DMS153 (cell line): ENCODE data around the gene CLASP1.
"Not testable (repeated sequence)": the region's sequence is repeated elsewhere in the genome, so short reads cannot be mapped to it uniquely, and the experiment has no call there.

Experiments
- DNase-seq: peaks from one replicate; lab custom pipeline; 2025; lab: John Stamatoyannopoulos, UW

Gene CLASP1

DNA sequence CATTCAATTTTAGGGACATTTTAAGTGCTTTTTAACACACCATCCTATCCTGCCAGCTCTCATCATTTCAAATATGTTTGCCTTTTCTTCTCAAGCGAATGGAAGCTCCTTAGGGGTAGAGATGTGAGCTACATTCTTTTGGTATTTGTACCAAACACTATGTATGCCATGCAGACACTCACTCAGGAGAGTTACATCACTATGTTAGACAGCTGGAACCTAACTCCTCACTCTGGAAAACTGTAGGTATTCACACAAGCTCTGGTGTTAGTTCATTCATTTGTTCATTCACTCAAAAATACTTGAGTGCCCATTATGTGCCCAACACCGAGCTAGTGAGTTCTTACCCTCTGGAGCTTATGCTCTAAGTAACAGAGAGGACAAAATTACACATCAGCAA lies 144.9 kb downstream of the CLASP1 start:
- no peak for DNase-seq

DNA sequence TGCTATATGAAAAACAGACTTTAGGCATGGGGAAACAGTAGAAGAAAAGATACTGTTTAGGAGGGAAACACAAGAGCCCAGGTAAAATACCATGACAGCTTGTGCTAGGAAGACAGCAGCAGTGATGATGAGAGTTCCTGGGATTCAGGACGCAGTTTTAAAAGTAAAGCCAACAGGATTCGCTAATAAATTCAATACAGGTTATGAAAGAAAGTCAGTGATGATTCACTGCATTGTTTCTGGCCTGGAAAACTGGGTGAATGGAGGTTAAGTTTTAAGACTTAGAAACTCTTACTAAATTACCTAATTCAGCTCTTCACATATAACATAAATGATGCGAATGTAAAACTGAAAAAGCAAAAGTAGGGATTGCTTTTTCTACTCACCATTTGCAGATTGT lies 146.5 kb downstream of the CLASP1 start:
- no peak for DNase-seq

DNA sequence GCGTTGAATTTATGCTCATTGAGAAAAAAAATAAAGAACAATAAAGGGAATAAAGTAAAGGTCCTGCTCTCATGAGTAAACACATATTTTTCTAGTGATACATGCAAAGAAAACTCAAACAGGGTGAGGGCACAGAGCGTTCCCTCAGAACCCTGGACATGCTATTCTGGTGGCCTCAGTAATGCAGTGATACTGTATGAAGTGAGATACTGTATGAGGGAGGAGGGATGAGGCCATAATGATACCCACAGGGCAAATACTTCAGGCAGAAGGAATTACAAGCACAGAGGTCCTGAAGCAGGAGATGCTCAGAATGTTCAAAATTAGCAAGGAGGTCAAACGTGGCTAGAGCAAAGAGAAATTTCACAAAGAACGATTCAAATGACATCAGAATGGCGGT lies 147.0 kb downstream of the CLASP1 start:
- DNase-seq: no peak

DNA sequence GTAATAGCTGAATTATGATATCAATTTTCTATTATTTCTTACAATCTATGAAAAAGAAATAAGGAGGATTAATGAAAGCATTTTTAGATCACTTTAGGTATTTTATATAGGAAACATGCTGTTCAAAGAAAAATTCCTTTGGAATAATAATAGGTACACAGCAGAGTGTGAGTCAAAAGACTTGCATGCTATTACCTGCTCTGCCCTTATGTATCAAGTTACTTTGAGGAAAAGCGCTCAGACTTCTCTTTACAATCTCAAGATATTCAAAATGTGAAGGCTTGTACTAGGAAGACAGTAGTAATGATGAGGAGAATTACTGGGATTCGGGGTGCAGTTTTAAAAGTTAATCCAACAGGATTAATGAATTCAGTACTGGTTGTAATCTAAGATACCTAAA lies 147.7 kb downstream of the CLASP1 start:
- DNase-seq: no peak

DNA sequence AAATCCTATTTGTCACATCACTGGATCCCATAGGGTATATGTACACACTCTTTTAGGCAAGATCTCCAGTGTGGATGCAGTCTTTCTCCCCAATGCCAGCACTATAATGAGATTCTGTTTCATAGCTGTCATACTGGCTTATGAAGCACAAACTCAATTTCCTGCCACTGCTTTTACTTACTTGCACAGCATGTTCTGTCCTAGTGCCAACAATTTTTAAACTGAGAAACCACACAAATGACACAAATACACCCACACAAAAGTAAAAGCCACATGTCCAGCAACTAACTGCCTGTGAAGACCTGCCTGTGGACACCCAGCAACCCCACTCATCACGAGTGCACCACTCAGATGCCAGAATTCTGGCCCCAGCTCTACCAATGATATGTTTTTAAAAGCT lies 148.2 kb downstream of the CLASP1 start:
- DNase-seq: no peak

DNA sequence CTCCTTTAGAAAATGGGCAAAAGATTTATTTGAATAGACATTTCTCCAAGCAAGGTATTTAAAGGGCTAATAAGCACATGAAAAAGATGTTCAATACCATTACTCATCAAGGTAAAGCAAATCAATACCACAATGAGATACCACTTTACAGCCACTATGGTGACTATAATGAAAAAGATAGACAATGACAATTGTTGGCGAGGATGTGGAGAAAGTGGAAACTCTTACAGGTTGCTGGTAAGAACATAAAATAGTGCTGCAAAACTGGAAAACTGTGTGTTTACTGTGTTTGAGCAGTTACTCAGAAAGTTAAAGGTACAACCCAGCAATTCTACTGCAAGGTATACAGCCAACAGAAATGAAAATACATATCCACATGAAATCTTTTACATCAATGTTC lies 150.5 kb downstream of the CLASP1 start:
- DNase-seq: no peak

DNA sequence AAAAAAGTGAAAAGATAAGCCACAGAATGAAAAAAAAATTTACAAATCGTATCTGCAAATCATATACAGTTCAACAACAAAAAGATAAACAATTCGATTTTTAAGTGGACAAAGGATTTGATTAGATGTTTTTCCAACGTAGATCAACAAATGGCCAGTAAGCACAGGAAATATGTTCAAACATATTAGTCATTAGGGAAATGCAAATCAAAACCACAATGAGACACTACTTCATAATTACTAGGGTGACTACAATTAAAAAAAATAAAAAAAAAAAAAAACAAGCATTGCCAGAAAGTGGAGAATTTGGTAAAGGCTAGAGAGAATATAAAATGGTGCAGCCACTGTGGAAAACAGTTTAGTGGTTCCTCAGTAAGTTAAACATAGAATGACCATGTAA lies 156.9 kb downstream of the CLASP1 start:
- no peak for DNase-seq

DNA sequence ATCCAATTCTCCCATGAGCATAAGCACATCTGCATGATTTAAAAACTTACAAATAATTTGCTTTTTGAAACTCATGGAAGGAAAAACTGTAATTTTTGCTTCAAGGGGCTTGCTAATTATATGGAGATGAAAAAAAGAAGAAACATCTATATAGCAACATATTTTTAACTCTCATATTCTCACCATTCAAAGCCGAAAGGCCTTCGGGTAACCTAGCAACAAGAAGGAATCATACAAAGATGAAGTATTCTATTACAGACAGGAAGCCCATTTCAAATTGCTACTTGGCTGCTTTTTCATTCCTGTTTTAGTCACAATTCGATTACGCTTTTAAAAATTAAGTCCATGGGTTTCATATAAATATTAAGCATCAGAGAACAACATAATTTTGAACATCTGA lies 157.7 kb downstream of the CLASP1 start:
- DNase-seq: peak; percentile 9

DNA sequence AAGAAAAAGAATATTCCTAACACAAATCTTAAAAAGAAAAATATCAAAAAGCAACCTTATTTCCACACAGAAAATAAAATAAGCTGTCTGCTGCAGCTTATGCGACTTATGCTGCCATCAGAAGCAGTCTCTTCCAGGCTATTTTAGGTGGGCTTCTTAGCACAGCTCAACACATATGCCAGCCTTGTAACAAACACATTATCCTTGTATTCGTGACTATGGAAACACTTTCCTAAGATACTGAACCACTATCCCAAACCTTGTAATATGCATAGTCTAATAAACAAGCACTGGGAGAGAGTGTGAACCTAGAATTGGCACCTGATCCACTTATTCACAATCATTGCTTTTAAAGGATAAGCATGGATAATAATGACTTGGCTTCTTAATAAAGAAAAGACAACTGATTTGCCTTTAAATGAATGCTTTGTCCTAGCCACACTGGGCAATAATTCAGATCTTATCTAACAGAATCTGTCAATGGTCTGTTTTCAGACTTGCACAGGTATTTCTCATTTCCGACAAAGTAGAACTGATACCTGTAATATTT lies 158.6 kb downstream of the CLASP1 start:
- DNase-seq: no peak

DNA sequence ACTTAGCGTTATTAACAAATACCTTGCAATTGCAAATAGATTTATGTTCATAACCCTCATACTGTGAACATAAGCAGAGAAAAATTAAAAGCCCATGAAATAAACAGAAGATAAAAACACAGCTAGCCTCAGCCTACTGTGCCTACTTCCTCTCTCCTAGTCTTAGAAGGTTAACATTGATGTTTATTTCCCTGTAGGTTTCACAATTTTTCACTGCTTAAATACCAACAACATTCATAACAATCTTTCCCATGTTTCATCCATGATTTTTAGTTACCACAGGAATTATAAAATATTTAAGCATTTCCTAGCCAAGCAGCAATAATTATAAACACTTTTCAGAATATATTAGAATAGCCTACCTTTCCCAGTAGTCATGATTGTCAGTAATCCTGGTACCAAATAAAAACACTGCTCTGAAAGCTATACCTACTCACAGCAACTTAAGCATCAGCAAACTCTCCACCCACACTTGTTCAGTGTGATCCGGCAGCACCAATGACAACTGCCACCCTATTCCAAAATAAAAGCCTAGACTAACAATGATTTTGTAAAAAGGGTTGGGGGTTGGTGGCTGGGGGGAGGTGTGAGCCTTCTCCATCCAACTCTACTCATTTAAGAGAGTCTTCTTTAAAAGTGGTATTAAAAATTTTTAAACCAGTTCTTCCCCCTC lies 159.2 kb downstream of the CLASP1 start:
- peak; percentile 19 for DNase-seq

DNA sequence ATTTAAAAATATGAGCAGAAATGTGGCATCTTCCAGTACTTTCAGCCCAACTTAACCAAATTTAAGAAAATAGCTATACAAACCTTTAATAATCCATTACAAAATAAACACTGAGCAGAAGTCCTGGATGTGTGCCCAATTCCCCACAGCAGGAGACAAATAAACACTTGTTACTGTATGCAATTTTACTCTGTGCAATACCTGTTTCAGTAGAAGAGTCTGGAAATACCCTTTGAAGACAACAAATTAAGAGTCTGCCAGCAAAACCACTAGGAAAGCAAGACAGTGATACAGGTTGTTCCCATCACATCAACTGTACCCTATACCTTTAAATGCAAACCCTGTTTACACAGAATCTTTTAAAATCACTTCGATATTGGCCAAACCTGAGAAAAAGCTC lies 160.0 kb downstream of the CLASP1 start:
- DNase-seq: peak; percentile 87

DNA sequence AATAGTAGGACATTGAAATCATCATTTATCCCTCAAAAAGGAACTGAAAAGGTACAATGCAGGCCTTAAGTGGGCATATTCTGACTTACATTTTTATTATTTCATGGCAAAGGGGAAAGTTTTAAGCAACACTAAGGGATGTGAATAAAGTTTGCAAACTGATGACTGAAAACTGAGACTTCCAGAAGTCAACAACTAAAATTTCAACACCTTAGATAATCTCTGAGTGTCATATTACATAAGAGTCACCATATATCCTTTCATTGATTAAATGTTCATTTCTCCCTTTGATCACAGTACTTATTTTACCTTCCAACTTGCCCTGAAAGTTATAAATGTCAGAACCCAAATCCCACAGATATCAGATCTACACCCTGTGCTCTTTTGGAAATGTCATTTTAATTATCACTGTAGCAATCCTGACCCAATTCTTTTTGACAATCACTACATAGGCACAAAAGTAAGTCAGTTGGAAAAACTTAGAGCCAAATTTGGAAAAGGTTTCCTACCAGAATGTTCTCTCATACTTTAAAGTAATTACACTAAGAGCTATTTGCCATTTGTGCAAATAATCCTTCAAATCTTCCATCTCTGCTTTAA lies 163.0 kb downstream of the CLASP1 start:
- DNase-seq: no peak

DNA sequence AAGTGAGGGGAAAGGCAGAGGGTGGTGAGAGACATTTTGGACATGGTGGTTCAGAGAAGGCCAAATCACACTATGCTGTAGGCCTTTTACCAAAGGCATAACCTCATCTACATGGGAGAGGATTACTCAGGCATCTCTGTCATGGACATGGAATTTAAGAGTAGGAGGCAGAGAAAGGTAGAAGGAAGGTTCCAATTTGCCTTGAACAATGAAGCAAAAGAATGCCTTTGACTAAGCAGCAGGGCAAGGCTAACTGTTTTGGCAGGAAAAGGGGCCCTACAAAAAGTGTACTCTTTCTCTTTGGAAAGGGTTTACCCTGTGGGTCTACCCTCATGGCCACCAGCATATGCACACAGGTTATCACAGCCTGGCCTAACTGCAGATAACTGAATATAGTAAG lies 164.2 kb downstream of the CLASP1 start:
- no peak for DNase-seq

DNA sequence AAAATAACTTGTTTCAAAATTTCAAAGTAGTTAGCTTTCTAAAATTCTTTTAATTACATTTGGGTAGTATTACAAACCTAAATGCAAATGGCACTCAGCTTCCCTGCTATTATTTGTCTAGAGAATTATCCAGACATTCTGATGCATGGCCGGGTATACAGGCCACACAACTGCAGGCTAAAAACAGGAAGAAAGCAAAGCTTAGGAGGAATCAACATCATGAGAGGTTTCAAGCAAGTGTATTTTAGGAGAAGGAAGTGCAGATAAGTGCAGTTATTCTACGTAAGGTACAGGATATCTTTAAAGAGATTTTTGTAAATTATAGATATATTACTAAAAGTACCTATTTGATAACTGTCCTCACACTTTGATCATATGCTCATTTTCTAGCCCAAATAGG lies 165.4 kb downstream of the CLASP1 start:
- DNase-seq: no peak

DNA sequence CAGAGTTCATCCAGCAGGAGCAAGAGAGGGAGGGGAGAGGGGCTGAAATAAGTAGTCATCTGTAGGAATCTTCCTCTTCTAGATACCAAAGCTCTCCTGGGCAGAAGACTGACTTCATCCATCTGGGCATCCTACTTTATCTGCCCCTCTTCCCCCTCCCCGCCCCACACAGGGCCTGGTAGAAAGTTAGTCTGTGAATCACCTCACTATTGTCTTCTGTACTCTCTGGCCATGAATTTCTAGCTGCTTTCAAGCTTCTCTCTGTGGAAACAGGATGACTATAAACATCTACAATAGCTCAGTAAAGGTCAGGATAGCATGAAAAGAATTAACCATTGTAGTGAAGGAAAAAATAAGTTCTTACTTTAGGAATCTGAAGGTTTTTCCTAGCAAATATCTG lies 166.2 kb downstream of the CLASP1 start:
- DNase-seq: no peak

DNA sequence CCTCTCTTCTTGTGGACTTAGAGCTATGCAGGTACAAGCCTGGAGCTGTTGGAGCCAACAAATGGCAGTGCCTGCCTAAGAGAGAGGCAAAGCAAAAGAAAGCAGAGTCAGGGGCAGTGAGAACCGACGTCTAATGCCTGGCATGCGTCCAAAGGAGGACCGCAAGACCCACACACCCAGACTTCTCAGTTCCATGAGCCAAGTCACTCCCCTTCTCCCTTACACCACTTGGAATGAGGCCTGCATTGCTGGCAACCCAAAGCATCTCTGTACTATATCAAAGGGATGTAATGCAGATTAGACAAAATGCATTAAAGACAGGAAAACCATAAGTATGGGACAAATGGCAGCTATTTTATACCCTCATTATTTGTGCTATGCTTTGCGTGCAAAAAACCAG lies 168.4 kb downstream of the CLASP1 start:
- no peak for DNase-seq

DNA sequence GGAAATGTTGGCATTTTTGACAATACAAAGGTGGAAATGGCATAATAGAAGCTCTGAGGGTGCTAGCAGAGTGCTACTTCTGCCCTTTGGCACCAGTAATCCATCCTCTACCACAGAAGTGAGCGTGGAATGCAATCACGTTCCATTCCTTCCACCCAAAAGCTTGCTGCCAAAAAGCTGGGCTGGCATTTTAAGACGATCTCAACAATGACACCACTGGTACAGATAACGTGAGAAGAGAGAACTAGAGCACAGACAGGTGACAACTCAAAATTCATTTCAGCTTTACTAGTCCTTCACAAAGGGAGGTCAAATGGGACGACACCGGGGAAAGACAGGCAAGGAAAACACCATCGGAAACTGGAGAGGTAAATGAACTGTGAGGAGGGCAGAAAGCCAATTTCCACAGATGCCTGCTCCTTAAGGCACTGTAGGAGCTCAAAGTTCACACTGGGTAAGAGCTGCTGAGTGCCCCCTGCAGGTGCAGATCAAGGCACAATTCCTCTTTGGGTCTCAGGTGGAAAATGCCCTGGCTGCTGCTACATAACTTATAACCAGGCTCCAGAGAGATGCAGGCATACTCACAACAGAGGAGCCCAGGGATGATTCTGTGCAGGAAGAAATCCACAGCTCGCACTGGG lies 169.3 kb downstream of the CLASP1 start:
- no peak for DNase-seq

DNA sequence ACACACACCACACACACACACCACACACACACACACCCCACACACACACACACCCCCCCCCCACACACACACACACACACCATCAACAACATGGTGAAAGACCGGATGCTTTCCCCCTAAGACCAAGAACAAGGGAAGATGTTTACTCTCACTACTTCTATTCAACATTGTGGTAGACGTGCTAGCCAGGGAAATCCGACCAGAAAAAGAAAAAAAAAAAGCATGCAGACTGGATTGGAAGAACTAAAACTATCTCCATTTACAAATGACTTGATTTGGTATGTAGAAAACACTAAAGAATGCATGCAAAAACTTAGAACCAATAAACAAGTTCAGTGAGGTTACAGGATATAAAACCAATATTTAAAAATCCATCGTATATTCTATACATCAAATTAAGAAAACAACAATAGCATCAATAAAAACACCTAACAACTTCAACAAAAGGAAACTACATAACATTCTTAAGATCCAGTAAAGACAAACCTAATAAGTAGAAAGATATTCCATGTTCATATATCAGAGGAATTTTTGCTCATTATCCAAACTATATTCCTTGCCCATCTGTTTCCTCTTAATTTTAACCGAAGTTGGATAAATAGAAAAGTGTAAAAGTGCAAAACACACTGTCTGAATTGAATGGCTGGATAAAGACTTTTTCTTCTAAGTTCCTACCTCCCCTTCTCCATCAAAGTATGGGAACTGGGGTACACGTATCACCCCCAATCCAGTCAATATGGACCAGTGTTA lies 170.1 kb downstream of the CLASP1 start:
- DNase-seq: no peak

DNA sequence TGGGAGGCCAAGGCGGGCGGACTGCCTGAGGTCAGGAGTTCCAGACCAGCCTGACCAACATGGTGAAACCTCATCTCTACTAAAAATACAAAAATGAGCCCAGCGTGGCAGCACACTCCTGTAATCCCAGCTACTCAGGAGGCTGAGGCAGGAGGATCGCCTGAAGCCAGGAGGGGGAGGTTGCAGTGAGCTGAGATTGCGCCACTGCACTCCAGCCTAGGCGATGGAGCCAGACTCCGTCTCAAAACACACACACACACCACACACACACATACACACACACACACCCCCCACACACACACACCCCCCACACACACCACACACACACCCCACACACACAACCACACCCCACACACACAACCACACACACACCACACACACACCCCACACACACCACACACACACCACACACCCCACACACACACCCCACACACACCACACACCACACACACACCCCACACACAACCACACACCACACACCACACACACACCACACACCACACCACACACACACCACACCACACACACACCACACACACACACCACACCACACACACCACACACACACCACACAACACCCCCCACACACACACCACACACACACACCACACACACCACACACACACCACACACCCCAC lies 170.8 kb downstream of the CLASP1 start:
- DNase-seq: not testable (repeated sequence)

DNA sequence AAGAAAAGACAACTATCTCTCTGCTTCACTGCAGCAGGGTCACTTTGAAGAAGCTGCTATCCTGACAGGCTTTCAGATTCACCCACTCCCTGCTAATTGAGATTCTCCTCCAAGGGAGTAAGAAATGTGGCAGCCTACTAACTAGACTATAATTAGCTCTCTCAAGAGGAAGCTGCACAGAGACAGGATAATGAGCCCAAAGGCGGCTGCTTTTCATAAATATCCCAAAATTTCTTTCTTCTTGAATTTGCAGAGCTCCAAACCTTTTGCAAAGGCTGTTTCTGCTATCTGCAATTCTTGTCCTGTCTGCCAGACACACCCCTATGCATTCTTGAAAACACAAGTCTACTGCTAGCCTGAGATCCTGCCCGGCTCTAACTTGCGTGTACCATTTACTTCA lies 172.6 kb downstream of the CLASP1 start:
- DNase-seq: no peak

DNA sequence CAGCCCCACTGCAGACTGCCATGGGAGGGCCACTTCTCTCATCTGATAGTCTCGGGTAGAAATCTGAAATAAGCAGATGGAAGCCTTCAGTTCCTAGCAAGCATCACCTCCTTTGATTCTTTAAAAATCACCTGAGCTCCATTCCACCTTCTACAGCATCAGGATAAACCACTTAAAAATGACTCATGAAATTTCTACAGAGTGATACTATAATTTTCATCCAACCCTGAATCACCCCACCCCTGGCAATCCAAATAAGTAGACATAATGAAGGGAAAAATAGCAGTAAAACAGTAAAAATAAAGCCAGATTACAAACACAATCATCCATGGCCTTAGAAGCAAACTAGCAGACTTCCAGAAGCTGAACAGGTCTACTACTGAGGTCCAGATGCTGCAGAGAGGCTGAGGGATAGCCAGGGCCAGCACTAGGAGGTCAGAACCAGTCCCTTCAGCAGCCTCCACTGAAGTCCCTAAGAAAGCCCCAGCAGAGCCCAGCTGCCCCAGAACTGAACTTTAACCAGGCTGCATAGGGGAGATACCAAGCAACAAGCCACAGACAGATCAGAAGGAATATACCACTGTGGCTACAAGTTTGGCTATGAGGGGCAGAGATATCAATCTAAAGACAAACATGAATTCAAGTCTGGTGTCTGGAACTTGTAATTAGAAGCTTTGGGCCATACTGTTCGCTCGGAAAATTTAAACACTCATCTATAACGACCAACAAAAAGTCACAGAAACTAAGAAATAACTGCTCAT lies 173.3 kb downstream of the CLASP1 start:
- no peak for DNase-seq
